Hepatocyte (in vitro differentiated cells): Measurements from ENCODE around the gene TLR8. TPM values are rescaled to one million over a fixed set of nuclear protein-coding genes. Genes with fewer than 3 reads are reported as not detected.

Experiments used
- DNase-seq: peaks from one replicate; pipeline ENCODE4 v3.0.0-alpha.2; 2016; ENCODE audit warnings: low spot score
- H2AFZ ChIP-seq: fragments of 200-600 bp; sonication (generic); 2 replicates; pipeline ENCODE4 v1.6.0; 2016; ENCODE audit warnings: antibody characterized with exemption, mild to moderate bottlenecking
- H3K27ac ChIP-seq: fragments of 200-600 bp; sonication (generic); 2 replicates; pipeline ENCODE4 v1.5.1; 2016; ENCODE audit warnings: mild to moderate bottlenecking
- H3K27me3 ChIP-seq: fragments of 200-600 bp; sonication (generic); 2 replicates; pipeline ENCODE4 v1.6.1; 2016
- H3K36me3 ChIP-seq: fragments of 200-600 bp; sonication (generic); replicated peaks from 2 replicates; pipeline ENCODE4 v1.5.1; 2016; ENCODE audit warnings: low read depth; ENCODE audit not compliant: insufficient read depth
- H3K4me1 ChIP-seq: fragments of 200-600 bp; sonication (generic); 2 replicates; pipeline ENCODE4 v1.5.1; 2016; ENCODE audit warnings: mild to moderate bottlenecking, moderate library complexity; ENCODE audit not compliant: insufficient read depth
- H3K4me2 ChIP-seq: fragments of 200-600 bp; sonication (generic); 2 replicates; pipeline ENCODE4 v1.6.0; 2016
- H3K4me3 ChIP-seq: fragments of 200-600 bp; sonication (generic); 2 replicates; pipeline ENCODE4 v1.5.1; 2016; ENCODE audit warnings: mild to moderate bottlenecking
- H3K79me2 ChIP-seq: fragments of 200-600 bp; sonication (generic); 2 replicates; pipeline ENCODE4 v1.6.0; 2017; ENCODE audit warnings: mild to moderate bottlenecking
- H3K9me2 ChIP-seq: fragments of 200-600 bp; sonication (generic); replicated peaks from 2 replicates; pipeline ENCODE4 v1.6.0; 2017; ENCODE audit warnings: mild to moderate bottlenecking; ENCODE audit not compliant: insufficient read depth
- H3K9me3 ChIP-seq: fragments of 200-600 bp; sonication (generic); 2 replicates; pipeline ENCODE4 v1.5.1; 2016; ENCODE audit warnings: low read depth, mild to moderate bottlenecking
- H4K20me1 ChIP-seq: fragments of 200-600 bp; sonication (generic); 2 replicates; pipeline ENCODE4 v1.6.0; 2016; ENCODE audit warnings: mild to moderate bottlenecking; ENCODE audit not compliant: insufficient read depth, poor library complexity, severe bottlenecking
- EZH2 ChIP-seq: fragments of 200-600 bp; sonication (generic); IDR thresholded peaks from 2 replicates; pipeline ENCODE4 v1.6.1; 2016; ENCODE audit warnings: antibody characterized with exemption, mild to moderate bottlenecking, borderline replicate concordance
- EZH2phosphoT487 ChIP-seq: fragments of 200-600 bp; sonication (generic); IDR thresholded peaks from one replicate; pipeline ENCODE4 v1.6.1; 2018; ENCODE audit warnings: antibody characterized with exemption, mild to moderate bottlenecking, low read depth, moderate library complexity; ENCODE audit not compliant: unreplicated experiment, severe bottlenecking
- WGBS: methylation state at CpG from one replicate; pipeline ENCODE4 v1.1.6; 2016; ENCODE audit warnings: low lambda C conversion rate; ENCODE audit errors: missing lambda C conversion rate; 5-methylcytosine and 5-hydroxymethylcytosine counted together
- polyA plus RNA-seq: library from polyadenylated mRNA; unstranded; fragments of >200 nt; fragmentation: Nextera tagmentation; extraction: Ambion mirVana; gene quantifications from 2 replicates; pipeline ENCODE4 v1.2.1, GENCODE V29; 2016
- total RNA-seq: library from RNA; depleted of rRNA; stranded (reverse); fragments of >200 nt; gene quantifications from 2 replicates; pipeline ENCODE4 v1.2.3, GENCODE V29; 2014
- TF ChIP-seq, protein P1 (sequence below): fragments of 200-600 bp; sonication (generic); IDR thresholded peaks from 2 replicates; pipeline ENCODE4 v1.5.1; 2016; ENCODE audit warnings: antibody characterized with exemption, mild to moderate bottlenecking; ENCODE audit not compliant: poor library complexity

Gene TLR8
- total and polyA plus RNA-seq, 2 experiments from 2014 or later: 0.07 TPM; not detected in 1

DNA sequence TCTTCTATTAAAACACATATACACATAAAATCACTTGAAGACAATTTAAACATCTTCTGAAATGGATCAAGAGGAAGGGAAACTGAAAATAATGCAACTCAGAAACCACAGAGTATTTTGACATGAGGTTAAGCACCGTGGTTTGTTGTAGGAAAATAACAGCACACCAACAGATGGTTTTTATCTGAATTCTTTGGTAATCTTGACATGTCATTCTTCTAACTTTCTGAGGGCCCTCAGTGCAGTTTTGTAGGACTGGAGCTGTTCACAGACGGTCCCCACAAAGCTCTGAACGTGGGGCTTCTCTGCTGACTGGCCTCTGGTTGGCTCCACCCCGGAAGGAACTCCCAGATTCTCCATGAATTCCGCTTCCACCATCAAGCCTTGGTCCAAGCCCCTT, 16.0 kb upstream of the TLR8 start:
- Histone ChIP-seq H4K20me1 (no peaks in the 10 kb centered on the region), H3K4me1 (no peaks in the 10 kb centered on the region), H3K36me3 (no peaks in the 10 kb centered on the region), H3K79me2 (no peaks in the 10 kb centered on the region), H3K4me2 (no peak overlapping the region), H3K9me2 (no peaks in the 10 kb centered on the region), H3K4me3 (no peak overlapping the region), H2AFZ (no peak overlapping the region), H3K27me3 (no peaks in the 10 kb centered on the region), H3K27ac (no peak overlapping the region), H3K9me3 (no peaks in the 10 kb centered on the region)
- TF ChIP-seq EZH2phosphoT487: no peak
- TF ChIP-seq, protein P1, sequence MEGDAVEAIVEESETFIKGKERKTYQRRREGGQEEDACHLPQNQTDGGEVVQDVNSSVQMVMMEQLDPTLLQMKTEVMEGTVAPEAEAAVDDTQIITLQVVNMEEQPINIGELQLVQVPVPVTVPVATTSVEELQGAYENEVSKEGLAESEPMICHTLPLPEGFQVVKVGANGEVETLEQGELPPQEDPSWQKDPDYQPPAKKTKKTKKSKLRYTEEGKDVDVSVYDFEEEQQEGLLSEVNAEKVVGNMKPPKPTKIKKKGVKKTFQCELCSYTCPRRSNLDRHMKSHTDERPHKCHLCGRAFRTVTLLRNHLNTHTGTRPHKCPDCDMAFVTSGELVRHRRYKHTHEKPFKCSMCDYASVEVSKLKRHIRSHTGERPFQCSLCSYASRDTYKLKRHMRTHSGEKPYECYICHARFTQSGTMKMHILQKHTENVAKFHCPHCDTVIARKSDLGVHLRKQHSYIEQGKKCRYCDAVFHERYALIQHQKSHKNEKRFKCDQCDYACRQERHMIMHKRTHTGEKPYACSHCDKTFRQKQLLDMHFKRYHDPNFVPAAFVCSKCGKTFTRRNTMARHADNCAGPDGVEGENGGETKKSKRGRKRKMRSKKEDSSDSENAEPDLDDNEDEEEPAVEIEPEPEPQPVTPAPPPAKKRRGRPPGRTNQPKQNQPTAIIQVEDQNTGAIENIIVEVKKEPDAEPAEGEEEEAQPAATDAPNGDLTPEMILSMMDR: no peak
- TF ChIP-seq EZH2: no peak
- WGBS: 61% methylated on average over 5 of the region's 5 CpGs
- DNase-seq: no peak

GRCh38 chrX:12891171-12891570, 15.2 kb upstream of the TLR8 start:
- no peaks in the 10 kb centered on the region for H3K9me2 ChIP-seq
- H3K27ac ChIP-seq: no peak overlapping the region
- H3K9me3 ChIP-seq: no peaks in the 10 kb centered on the region
- H3K27me3 ChIP-seq: no peaks in the 10 kb centered on the region
- H2AFZ ChIP-seq: no peak overlapping the region
- no peaks in the 10 kb centered on the region for H3K36me3 ChIP-seq
- no peak overlapping the region for H3K4me3 ChIP-seq
- H3K4me2 ChIP-seq: no peak overlapping the region
- no peak for TF ChIP-seq EZH2phosphoT487
- TF ChIP-seq, protein P1: no peak
- no peak for TF ChIP-seq EZH2
- WGBS: 79% methylated on average over 4 of the region's 4 CpGs
- no peaks in the 10 kb centered on the region for H3K79me2 ChIP-seq
- DNase-seq: no peak
- no peaks in the 10 kb centered on the region for H3K4me1 ChIP-seq
- no peaks in the 10 kb centered on the region for H4K20me1 ChIP-seq

DNA sequence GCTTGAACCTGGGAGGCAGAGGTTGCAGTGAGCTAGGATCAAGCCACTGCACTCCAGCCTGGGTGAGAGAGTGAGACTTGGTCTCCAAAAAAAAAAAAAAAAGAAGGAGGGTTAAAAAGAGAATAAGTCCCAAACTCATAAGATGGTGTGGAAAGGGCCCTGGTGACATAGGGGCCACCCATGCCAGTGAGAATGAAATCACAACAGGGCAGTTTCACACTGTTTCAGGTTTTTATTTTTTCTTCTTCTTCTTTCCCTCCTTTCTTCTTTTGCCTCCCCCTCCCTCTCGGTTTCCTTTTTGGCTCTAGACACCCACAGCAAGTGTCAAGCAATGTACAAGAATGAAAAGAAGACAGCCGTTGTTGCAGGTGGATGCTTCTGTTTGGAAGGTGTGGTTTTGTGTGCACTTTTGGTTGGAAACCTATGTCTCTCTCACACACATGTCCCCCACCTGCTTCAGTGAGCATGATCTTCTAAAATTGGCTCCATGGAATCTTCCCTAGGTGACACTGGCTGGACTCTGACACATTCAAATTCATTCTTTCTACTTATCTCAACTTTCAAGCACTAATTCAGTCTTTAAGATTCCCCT, 14.4 kb upstream of the TLR8 start:
- Histone ChIP-seq H2AFZ (no peak overlapping the region), H3K27ac (no peak overlapping the region), H3K9me3 (no peaks in the 10 kb centered on the region), H3K9me2 (no peaks in the 10 kb centered on the region), H3K4me2 (no peak overlapping the region), H3K36me3 (no peaks in the 10 kb centered on the region), H3K27me3 (no peaks in the 10 kb centered on the region), H3K4me1 (no peaks in the 10 kb centered on the region), H4K20me1 (no peaks in the 10 kb centered on the region), H3K4me3 (no peak overlapping the region), H3K79me2 (no peaks in the 10 kb centered on the region)
- 32% methylated on average over 2 of the region's 2 CpGs for WGBS
- TF ChIP-seq EZH2phosphoT487 (no peak), EZH2 (no peak)
- TF ChIP-seq, protein P1: no peak
- DNase-seq: no peak
